CD4-positive, CD25-positive, alpha-beta regulatory T cell (primary cell): ENCODE results near the gene RBM33. TPM values are rescaled to one million over a fixed set of nuclear protein-coding genes. Genes with fewer than 3 reads are reported as not detected.
"Not testable (repeated sequence)": the region's sequence is repeated elsewhere in the genome, so short reads cannot be mapped to it uniquely, and the experiment has no call there.

ENCODE experiments used
- ATAC-seq, 2 donors: fragments of 150-1000 bp; cut with Tn5 transposase; one replicate each; pipeline ENCODE4 v1.10.0; 2021; ENCODE audit warnings: low read depth in 2 of 2, moderate number of reproducible peaks in 2 of 2, moderate library complexity in 1 of 2
- DNase-seq, 3 donors: peaks; one replicate each; pipeline versions ENCODE4 v3.0.0 to v3.0.0-alpha.2; 2012 to 2022; ENCODE audit warnings: mixed read lengths in 1 of 3
- H3K27ac ChIP-seq: one replicate; pipeline ENCODE4 v1.7.0; 2013; ENCODE audit warnings: mild to moderate bottlenecking, low read length; ENCODE audit not compliant: insufficient read depth, poor library complexity, severe bottlenecking
- H3K27me3 ChIP-seq: one replicate; pipeline ENCODE4 v1.7.0; 2013; ENCODE audit warnings: low read length; ENCODE audit not compliant: control insufficient read depth, insufficient read depth
- H3K36me3 ChIP-seq: one replicate; pipeline ENCODE4 v1.7.0; 2013; ENCODE audit warnings: mild to moderate bottlenecking, low read length, moderate library complexity; ENCODE audit not compliant: control insufficient read depth, insufficient read depth
- H3K4me1 ChIP-seq: 2 replicates; pipeline ENCODE4 v1.7.0; 2013; ENCODE audit warnings: mild to moderate bottlenecking, low read length; ENCODE audit not compliant: insufficient read depth, control insufficient read depth, poor library complexity, severe bottlenecking
- H3K4me3 ChIP-seq: one replicate; pipeline ENCODE4 v1.7.0; 2013; ENCODE audit warnings: low read depth, mild to moderate bottlenecking, low read length, moderate library complexity
- H3K9me3 ChIP-seq, 2 experiments: 1 replicate in 1 of 2; 2 replicates in 1 of 2; pipeline ENCODE4 v1.7.0; 2013; ENCODE audit warnings: low read length in 2 of 2, mild to moderate bottlenecking in 1 of 2, moderate library complexity in 1 of 2; ENCODE audit not compliant: control insufficient read depth in 2 of 2
- H3K27ac Mint-ChIP-seq, 3 donors: one replicate each; pipeline ENCODE4 v1.8.0; 2020 to 2022; ENCODE audit warnings: mild to moderate bottlenecking in 3 of 3, mixed read lengths in 3 of 3, moderate library complexity in 2 of 3
- H3K27me3 Mint-ChIP-seq: one replicate; pipeline ENCODE4 v1.8.0; 2022; ENCODE audit warnings: mild to moderate bottlenecking, mixed read lengths
- H3K36me3 Mint-ChIP-seq: one replicate; pipeline ENCODE4 v1.8.0; 2020; ENCODE audit warnings: mixed read lengths
- H3K4me1 Mint-ChIP-seq, 4 donors: one replicate each; pipeline ENCODE4 v1.8.0; 2020 to 2022; ENCODE audit warnings: mixed read lengths in 4 of 4, mild to moderate bottlenecking in 1 of 4
- H3K4me3 Mint-ChIP-seq, 4 donors: one replicate each; pipeline ENCODE4 v1.8.0; 2020 to 2022; ENCODE audit warnings: mild to moderate bottlenecking in 4 of 4, mixed read lengths in 4 of 4, moderate library complexity in 3 of 4
- H3K9me3 Mint-ChIP-seq, 7 donors: one replicate each; pipeline ENCODE4 v1.8.0; 2020 to 2022; ENCODE audit warnings: mixed read lengths in 7 of 7, mild to moderate bottlenecking in 3 of 7, moderate library complexity in 2 of 7
- polyA plus RNA-seq, 4 donors: library from polyadenylated mRNA; unstranded; fragments of 300-500 nt; fragmentation: Illumina TruSeq; gene quantifications; one replicate each; pipeline ENCODE4 v1.2.3, GENCODE V29; 2021
- total RNA-seq: library from RNA; stranded (reverse); gene quantifications from one replicate; pipeline ENCODE4 v1.2.3, GENCODE V29; 2022

The RBM33 gene
- total and polyA plus RNA-seq, 5 donors from 2014 or later = 33.5 to 196 (median 36.8) TPM

DNA sequence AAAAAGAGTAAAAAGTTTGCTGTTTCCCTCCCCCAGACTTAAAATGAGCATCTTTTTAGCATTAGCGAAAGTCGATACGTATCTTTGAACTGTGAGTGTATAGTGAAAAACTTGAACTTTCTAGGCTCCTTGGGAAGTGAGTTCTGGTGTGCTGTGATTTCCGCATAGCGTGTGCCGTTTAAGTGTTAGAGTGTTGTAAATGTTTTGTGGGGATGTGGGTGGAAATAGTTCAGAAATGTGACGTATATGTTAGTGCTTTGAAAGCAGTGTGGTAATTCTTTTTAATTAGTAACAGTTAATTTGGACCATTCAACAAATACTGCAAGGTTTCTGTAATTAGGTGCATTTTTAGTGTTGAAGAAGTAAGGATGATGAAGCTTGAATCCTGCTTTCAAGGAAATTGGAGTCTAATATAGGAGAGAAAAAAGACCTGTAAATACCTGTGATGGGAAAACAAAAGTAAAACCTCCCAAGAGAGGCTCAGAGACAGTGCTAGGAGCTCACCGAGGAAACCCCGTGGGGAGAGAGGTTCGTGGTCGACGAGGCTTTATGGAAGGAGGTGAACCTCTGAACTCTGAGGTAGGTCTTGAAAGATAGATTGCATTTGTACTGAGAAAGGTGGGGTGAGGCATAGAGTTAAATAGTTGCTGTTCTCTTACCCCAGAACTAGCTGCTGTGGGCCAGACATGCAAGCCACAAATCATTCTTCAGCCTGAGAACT is 40.8 kb downstream of the RBM33 start:
- peaks cover 0 to 4% (median 2%) of the 10 kb centered on the region in 7 donors for H3K9me3 Mint-ChIP-seq
- H3K36me3 Mint-ChIP-seq = peaks cover 68% of the 10 kb centered on the region
- peak overlapping the region; percentile 53 for H3K4me3 ChIP-seq
- H3K27me3 ChIP-seq = no peaks in the 10 kb centered on the region
- DNase-seq (peak in 2 of 3 donors; percentile 18 to 60), ATAC-seq (peak; percentile 55 to 65)
- peaks cover 4% of the 10 kb centered on the region for H3K27me3 Mint-ChIP-seq
- H3K36me3 ChIP-seq = peaks cover 48% of the 10 kb centered on the region
- peak overlapping the region; percentile 36 to 85 (median 75) for H3K27ac Mint-ChIP-seq
- peak overlapping the region; percentile 12 to 62 (median 57) for H3K4me3 Mint-ChIP-seq
- no peaks in the 10 kb centered on the region for H3K9me3 ChIP-seq
- H3K4me1 Mint-ChIP-seq = peaks cover 44 to 81% (median 67%) of the 10 kb centered on the region in 4 donors
- peak overlapping the region; percentile 34 for H3K27ac ChIP-seq
- H3K4me1 ChIP-seq = peaks cover 7% of the 10 kb centered on the region

DNA sequence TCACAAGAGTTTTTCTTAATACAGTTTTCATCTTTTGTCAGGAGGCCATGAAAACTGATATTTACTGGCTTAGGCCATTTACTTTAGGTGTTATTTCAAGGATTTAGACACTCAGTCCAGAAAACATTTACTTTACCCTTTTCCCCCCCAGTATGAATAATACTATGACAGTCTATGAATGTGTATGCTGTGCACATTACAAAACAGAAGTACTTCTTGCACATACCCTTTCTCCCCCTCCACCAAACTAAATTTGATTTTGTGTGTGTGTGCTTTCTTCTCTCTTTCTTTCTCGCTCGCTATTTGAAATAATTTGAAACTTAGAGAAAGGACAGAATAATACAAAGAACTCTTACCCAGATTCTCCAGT is 41.3 kb downstream of the RBM33 start:
- Histone ChIP-seq H3K27me3 (no peaks in the 10 kb centered on the region), H3K36me3 (peaks cover 43% of the 10 kb centered on the region), H3K27ac (no peak overlapping the region), H3K4me1 (peaks cover 7% of the 10 kb centered on the region), H3K4me3 (peak overlapping the region; percentile 53), H3K9me3 (no peaks in the 10 kb centered on the region)
- H3K9me3 Mint-ChIP-seq = peaks cover 0 to 4% (median 2%) of the 10 kb centered on the region in 7 donors
- H3K27me3 Mint-ChIP-seq = peaks cover 4% of the 10 kb centered on the region
- DNase-seq (no peak), ATAC-seq (no peak)
- peak overlapping the region in 2 of 3 donors; percentile 36 to 75 for H3K27ac Mint-ChIP-seq
- H3K4me1 Mint-ChIP-seq = peaks cover 39 to 82% (median 65%) of the 10 kb centered on the region in 4 donors
- H3K4me3 Mint-ChIP-seq = peak overlapping the region in 2 of 4 donors; percentile 12 to 57
- peaks cover 66% of the 10 kb centered on the region for H3K36me3 Mint-ChIP-seq

DNA sequence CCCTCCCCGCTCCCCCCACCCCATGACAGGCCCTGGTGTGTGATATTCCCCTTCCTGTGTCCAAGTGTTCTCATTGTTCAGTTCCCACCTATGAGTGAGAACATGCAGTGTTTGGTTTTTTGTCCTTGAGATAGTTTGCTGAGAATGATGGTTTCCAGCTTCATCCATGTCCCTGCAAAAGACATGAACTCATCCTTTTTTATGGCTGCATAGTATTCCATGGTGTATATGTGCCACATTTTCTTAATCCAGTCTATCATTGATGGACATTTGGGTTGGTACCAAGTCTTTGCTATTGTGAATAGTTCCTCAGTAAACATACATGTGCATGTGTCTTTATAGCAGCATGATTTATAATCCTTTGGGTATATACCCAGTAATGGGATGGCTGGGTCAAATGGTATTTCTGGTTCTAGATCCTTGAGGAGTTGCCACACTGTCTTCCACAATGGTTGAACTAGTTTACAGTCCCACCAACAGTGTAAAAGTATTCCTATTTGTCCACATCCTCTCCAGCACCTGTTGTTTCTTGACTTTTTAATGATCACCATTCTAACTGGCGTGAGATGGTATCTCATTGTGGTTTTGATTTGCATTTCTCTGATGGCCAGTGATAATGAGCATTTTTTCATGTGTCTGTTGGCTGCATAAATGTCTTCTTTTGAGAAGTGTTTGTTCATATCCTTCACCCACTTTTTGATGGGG is 42.3 kb downstream of the RBM33 start:
- peaks cover 34% of the 10 kb centered on the region for H3K36me3 ChIP-seq
- peaks cover 59% of the 10 kb centered on the region for H3K36me3 Mint-ChIP-seq

DNA sequence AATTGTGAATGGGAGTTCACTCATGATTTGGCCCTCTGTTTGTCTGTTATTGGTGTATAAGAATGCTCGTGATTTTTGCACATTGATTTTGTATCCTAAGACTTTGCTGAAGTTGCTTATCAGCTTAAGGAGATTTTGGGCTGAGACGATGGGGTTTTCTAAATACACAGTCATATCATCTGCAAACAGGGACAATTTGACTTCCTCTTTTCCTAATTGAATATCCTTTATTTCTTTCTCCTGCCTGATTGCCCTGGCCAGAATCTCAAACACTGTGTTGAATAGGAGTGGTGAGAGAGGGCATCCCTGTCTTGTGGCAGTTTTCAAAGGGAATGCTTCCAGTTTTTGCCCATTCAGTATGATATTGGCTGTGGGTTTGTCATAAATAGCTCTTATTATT is 43.8 kb downstream of the RBM33 start:
- not testable (repeated sequence) for H3K27ac Mint-ChIP-seq, H3K4me3 Mint-ChIP-seq, H3K27me3 ChIP-seq, H3K27ac ChIP-seq, H3K9me3 ChIP-seq, H3K9me3 Mint-ChIP-seq, H3K27me3 Mint-ChIP-seq, ATAC-seq, DNase-seq, H3K4me3 ChIP-seq
- H3K4me1 ChIP-seq = peaks cover 22% of the 10 kb centered on the region
- peaks cover 47 to 87% (median 70%) of the 10 kb centered on the region in 4 donors for H3K4me1 Mint-ChIP-seq
- H3K36me3 Mint-ChIP-seq = peaks cover 51% of the 10 kb centered on the region
- peaks cover 24% of the 10 kb centered on the region for H3K36me3 ChIP-seq

More for the DNA sequence above, 42.3 kb downstream of the RBM33 start:
- not testable (repeated sequence) for H3K4me3 ChIP-seq, ATAC-seq, H3K9me3 ChIP-seq, H3K27me3 ChIP-seq, H3K9me3 Mint-ChIP-seq, H3K4me3 Mint-ChIP-seq, DNase-seq, H3K27ac Mint-ChIP-seq, H3K27me3 Mint-ChIP-seq, H3K27ac ChIP-seq
- H3K4me1 Mint-ChIP-seq = peaks cover 40 to 87% (median 68%) of the 10 kb centered on the region in 4 donors
- H3K4me1 ChIP-seq = peaks cover 12% of the 10 kb centered on the region

DNA sequence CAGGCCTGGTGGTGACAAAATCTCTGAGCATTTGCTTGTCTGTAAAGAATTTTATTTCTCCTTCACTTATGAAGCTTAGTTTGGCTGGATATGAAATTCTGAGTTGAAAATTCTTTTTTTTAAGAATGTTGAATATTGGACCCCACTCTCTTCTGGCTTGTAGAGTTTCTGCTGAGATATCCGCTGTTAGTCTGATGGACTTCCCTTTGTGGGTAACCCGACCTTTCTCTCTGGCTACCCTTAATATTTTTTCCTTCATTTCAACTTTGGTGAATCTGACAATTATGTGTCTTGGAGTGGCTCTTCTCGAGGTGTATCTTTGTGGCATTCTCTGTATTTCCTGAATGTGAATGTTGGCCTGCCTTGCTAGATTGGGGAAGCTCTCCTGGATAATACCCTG is 46.2 kb downstream of the RBM33 start:
- H3K27me3 ChIP-seq, H3K27ac ChIP-seq, H3K27me3 Mint-ChIP-seq, H3K4me3 ChIP-seq, DNase-seq, H3K9me3 Mint-ChIP-seq, H3K9me3 ChIP-seq, ATAC-seq: not testable (repeated sequence)
- Mint-ChIP-seq H3K4me3 (peak overlapping the region in 1 of 4 donors; percentile 33), H3K27ac (peak overlapping the region in 1 of 3 donors; percentile 50), H3K36me3 (peaks cover 33% of the 10 kb centered on the region), H3K4me1 (peaks cover 41 to 85% (median 65%) of the 10 kb centered on the region in 4 donors)
- peaks cover 10% of the 10 kb centered on the region for H3K36me3 ChIP-seq
- H3K4me1 ChIP-seq = peaks cover 20% of the 10 kb centered on the region

DNA sequence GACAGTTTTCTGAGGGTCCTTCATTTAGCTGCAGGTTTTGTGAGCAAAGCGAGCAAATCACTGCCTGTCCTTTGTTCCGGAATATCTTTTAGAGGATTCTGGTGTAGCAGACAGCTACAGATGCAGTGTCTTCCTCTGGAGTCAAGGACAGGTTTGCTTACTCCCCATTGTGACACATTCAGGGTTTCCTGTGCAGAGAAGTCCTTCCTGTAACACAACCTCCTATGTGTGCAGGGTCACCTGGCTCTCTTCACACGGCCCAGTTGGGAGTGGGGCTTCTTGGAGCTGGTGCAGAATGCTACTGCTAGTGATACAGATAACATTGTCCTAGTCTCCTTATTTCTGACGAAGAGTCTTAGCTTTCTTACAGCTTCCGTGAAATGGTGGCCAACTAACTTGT is 47.9 kb downstream of the RBM33 start:
- Histone ChIP-seq H3K36me3 (peaks cover 6% of the 10 kb centered on the region), H3K27ac (no peak overlapping the region), H3K27me3 (no peaks in the 10 kb centered on the region), H3K4me1 (peaks cover 20% of the 10 kb centered on the region), H3K9me3 (no peaks in the 10 kb centered on the region), H3K4me3 (peak overlapping the region; percentile 5)
- H3K9me3 Mint-ChIP-seq = peaks cover 0 to 2% (median 0%) of the 10 kb centered on the region in 7 donors
- DNase-seq (peak in 1 of 3 donors; percentile 27), ATAC-seq (peak; percentile 58)
- H3K4me1 Mint-ChIP-seq = peaks cover 43 to 92% (median 70%) of the 10 kb centered on the region in 4 donors
- H3K27ac Mint-ChIP-seq = peak overlapping the region in 1 of 3 donors; percentile 72
- no peaks in the 10 kb centered on the region for H3K27me3 Mint-ChIP-seq
- H3K36me3 Mint-ChIP-seq = peaks cover 28% of the 10 kb centered on the region
- peak overlapping the region in 1 of 4 donors; percentile 13 for H3K4me3 Mint-ChIP-seq

DNA sequence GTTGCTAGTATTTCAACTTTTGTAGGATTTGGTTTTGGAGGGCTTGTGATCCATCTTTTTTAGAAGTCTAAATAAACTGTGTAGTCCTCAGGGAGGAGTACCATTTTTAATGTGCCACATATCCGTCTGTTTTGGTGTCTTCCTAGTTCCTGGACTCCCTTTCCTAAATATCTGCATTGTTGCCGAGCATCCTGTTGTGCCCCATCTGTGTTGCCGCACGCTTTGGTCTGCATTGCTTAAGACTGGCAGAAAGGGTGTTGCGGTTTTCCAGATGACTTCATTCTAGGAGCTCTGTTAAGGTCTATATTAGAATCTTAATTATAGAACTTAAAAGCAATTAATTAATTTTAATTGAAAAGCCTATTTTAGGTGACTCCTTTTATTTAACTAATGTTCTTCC is 49.4 kb downstream of the RBM33 start:
- Mint-ChIP-seq H3K4me3 (peak overlapping the region in 2 of 4 donors; percentile 11 to 15), H3K27ac (peak overlapping the region in 2 of 3 donors; percentile 26 to 59), H3K27me3 (no peaks in the 10 kb centered on the region), H3K9me3 (peaks cover 0 to 2% (median 0%) of the 10 kb centered on the region in 7 donors), H3K4me1 (peaks cover 47 to 95% (median 78%) of the 10 kb centered on the region in 4 donors), H3K36me3 (peaks cover 25% of the 10 kb centered on the region)
- DNase-seq (no peak), ATAC-seq (no peak)
- Histone ChIP-seq H3K4me1 (peaks cover 20% of the 10 kb centered on the region), H3K36me3 (peaks cover 15% of the 10 kb centered on the region), H3K27ac (no peak overlapping the region), H3K4me3 (no peak overlapping the region), H3K9me3 (no peaks in the 10 kb centered on the region), H3K27me3 (no peaks in the 10 kb centered on the region)
